HG03196 (cell line): ENCODE data around the gene FBLN2.

Experiments used
- ATAC-seq: cut with Tn5 transposase; IDR thresholded peaks from one replicate; pipeline ENCODE4 v1.9.1; 2021; ENCODE audit not compliant: unreplicated experiment

Gene FBLN2

DNA sequence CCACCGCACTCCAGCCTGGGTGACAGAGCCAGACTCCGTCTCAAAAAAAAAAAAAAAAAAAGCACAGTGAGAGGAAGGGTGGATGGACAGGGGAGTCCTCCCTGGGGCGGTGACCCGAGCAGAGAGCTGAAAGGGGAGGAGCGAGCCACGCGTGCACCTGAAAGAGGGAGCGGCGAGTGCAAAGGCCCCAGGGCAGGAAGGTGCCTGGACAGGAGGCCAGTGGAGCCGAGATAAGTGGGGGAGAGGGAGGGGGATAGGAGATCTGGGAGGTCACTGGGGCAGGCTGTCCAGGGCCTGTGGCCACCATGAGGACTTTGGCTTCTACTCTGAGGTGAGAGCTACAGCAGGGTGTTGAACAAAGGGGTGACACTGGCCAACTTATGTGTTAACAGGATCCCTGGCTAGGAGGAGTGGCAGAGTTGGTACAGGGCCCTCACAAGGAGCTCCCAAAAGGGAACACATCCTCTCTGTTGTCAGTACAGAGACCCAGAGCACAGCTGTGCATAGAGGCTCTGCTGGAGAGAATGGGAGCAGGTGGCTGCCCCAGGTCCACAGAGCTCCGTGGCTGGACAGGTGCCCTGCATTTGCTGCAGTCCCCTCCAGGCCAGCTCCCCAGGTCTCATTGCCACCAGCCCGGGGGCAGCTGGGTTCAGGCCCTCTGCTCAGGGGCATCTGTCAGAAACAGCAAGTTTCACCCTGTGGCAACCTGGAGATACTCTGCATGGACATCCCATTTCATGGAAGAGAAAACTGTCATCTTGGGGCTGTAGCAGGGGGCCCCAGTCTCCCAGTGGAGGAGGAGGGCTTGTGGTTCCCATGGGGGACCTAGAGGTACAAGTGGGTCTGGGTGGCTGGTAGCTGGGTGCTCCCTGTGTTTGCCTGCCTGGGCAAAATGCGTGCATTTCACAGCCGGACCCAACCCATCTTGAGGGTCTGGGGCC, 28.5 kb downstream of the FBLN2 start:
- no peak for ATAC-seq

DNA sequence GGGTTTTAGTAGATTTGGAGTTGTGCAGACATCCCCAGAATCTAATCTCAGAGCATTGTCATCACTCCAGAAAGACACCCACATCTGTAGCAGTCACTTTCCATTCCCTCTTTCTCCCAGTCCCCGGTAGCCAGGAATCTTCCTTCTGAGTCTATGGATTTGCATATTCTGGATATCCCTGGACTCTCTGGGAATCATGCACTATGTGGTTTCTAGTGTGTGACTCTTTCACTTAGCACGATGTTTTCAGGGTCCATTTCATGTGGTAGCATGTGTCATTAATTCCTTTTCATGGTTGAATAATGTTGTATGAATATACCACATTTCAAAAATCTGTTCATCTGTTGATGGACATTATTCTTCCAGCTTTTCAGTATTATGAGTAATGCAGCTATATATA, 29.3 kb downstream of the FBLN2 start:
- no peak for ATAC-seq

DNA sequence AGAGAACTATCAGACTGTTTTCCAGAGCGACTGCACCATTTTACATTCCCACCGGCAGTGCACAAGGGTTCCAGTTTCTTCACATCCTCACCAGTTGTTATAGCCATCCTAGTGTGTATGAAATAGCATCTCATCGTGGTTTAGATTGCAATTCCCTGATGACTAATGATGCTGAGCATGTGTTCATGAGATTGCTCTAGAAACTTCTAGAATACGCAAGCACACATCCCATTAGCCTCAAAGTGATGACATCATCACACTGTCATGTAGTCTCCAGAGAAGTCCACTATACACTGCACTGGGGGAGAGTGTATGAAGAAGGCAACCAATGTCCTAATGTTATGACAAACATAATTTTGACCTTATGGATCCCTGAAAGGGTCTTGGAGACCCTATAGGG, 30.1 kb downstream of the FBLN2 start:
- ATAC-seq, result no peak

DNA sequence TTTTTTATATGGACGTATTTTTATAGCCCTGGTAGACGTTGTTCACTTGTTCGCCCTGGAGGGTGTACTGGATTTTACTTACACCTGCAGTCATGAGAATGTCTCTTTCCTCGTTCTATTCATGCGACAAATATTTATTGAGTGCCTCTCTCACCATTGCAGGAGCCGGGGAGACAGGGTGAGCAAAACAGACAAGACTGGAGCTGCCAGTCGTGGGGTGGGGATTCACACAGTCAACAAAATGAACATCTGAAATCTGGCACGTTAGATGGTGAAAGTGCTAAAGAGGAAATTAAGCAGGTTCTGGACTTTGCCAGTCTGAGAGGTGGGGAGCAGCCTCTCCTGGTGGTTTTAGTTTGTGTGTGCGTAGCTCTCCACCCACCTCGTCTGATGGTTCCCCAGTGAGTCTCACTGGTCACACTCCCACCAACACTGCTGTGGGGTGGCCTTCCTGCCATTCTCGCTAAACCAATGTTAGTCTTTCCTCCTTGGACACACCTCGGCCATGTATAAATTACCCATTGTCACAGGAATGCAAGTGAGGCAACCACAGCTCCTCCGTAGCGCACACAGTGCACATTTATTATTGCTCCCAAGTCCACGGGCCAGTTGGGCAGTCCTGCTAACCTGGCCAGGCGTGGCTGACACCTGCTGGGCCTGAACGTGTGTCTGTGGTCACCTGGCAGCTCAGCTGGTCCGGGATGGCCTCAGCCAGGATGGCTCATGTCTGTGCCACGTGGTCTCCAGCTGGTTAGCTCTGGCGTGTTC, 31.5 kb downstream of the FBLN2 start:
- ATAC-seq, result no peak

- no peak for ATAC-seq
These were observed 32.8 kb downstream of the FBLN2 start for GRCh38 chr3:13581485-13582365.

DNA sequence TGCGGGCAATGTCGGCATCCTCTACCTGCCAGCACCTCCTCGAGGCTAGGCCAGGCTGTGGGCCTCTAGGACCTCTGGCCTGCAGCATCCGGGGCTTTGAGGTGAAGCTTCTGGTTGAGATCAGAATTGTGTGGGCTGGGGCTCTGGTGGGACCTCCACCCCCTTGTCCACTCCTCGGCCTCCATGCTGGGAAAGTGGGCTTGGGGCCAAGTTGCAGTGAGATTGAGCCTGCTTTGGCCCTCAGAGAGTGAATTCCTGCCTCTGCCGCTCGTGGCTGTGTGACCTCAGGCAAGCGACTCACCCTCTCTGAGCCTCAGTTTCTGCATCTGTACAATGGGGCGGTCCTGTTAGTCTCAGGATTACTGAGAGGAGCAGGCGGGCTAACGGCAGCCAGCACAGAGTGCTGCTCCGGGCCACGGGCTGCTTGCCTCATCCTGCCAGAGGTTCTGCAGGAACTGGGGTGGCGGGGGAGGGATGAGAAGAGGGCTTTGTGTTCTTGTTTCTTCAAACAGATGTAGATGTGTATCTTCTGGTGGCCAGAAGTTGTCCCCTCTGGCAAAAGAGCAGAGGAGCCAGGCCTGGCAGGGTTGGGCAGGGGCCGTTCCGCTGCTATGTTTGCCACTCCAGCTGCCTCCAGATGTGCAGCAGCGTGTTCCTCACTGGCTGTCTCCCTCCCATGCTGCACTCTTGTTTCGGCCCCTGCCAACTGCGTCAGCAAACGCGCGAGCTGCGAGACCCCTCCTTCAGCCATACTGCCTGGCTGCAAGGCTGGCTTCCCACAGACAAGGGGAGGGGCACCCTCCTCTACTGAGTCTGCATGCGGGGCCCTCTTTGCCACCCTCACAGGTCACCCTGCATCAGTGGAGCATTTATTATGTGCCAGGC, 33.7 kb downstream of the FBLN2 start:
- ATAC-seq, result no peak

DNA sequence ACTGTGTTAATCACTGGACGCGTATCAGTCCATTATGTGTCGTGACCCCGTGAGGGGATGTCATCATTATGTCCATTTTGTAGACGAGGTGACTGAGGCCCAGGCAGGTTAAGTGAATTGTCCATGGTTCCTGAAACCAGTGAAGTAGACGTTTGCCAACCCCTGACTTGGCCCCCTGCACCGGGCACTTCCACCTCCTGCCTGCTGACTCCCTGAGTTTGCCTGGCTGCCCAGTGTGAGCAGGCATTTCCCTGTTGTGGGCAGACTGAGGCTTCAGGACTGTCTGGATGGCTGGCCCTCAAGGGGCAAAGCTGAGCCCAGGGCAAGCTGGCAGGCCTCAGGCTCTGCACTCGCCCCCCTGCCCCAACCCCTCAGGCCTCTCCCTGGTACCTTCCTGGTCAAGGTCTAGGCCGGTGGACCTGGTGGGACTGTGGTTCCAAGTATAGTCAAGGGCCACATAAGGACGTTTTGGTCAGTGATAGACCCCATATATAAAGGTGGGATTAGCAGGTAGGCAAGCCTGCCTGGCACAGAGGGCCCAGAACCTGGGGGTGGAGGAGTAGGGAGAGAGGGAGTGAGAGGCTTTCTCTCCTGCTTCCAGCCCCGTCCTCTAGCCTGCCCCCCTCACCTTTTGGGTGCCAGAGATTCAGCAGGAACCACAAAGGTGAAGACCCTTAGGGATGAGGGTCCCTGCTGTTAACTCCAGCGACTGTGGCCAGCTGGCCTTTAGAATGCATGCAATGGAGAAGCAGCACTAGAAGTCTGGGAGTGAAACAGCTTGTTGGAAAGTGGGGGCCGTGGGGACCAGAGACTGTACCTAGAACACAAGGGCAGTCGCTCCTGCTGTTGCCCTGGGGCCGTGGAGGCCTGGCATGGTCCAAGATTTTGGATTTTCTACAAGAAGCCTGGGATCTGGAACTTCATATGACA, 34.6 kb downstream of the FBLN2 start:
- ATAC-seq, result no peak

- ATAC-seq, result no peak
These were observed 35.5 kb downstream of the FBLN2 start for GRCh38 chr3:13584427-13584891.

DNA sequence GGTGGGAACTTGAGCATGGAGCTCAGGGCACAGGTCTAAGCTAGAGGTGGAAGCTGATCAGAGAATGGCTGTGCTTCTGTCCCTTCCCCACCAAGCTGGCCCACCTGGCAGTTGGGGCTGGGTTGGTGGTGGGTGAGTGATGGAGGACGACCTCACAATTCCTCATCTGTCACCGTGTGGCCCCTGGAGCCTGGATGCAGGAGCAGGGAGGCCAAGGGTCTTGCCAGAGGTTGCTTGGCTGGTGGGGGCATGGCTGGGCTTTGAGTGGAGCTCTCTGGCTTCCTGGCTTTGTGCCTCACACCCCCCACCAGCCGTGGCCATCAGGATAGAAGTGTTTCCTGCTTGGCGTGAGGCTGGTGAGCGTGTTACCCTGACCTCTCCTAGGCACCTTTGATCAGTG, 36.0 kb downstream of the FBLN2 start:
- ATAC-seq, result no peak

DNA sequence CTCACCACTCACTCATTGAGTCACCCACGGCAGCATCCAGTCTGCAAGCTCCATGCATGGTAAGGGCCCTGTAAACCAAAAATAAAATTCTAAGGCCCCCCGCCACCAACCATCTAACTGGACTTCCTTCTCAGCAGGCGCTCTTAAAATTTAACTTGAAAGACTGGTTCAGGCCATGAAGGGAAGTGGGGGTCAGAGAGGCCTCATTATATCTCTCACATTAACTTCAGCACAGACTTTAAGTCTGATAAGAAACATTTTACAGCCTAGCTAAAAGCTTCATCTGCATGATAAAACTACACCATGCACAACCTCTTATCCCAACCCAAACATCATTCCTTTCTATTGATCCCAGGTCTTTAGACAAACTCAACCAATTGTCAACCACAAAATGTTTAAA, 38.5 kb downstream of the FBLN2 start:
- ATAC-seq, result no peak

DNA sequence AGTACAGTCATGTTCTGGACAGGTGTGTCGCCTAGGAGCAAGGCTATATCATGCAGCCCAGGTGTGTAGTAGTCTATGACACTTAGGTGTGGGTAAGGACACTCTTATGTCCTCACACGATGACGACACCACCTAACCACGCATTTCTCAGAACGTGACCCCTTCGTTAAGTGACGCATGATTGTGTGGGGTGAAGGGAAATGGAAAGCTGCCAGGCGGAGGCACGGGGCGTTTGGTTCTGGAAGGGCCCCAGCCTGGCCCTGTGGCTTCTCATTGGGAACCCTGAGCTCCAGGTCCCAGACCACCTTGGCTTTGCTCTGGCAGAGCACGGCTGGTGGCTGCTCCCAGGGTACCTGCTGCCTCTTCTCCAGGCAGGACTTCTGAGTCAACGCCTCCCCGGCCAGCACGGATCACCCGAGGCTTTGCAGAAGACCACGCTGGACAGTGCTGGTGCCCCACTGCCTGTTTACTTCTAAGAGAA, 39.3 kb downstream of the FBLN2 start:
- no peak for ATAC-seq

- ATAC-seq, result no peak
These were observed 40.1 kb downstream of the FBLN2 start for GRCh38 chr3:13588993-13589392.

DNA sequence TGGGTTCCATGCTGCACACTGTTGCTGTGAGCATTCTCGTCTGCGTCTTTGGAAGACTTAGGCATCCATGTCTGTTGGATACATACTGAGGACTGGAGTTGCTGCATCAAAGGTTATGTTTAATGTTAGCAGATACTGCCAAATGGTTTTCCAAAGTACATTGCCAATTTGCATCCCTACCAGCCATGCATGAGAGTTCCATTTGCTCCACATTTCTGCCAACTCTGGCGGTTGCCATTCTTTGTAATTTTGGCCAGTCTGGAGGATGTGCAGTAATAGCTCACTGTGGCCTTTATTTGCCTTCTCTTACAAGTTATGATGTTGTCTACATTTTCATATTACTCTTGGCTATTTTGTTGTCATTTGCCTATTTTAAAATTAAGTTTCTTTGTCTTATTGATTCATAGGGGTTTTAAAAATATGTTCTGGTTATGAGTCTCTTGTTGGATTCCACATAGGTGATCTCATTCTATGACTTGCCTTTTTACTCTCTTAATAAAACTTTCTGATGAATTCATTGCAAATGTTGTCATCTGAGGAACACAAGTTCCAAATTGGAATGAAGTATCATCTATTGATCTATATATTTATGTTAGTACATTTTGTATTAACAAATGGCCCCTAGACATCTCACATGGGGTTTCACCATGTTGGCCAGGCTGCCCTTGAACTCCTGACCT, 42.1 kb downstream of the FBLN2 start:
- no peak for ATAC-seq

DNA sequence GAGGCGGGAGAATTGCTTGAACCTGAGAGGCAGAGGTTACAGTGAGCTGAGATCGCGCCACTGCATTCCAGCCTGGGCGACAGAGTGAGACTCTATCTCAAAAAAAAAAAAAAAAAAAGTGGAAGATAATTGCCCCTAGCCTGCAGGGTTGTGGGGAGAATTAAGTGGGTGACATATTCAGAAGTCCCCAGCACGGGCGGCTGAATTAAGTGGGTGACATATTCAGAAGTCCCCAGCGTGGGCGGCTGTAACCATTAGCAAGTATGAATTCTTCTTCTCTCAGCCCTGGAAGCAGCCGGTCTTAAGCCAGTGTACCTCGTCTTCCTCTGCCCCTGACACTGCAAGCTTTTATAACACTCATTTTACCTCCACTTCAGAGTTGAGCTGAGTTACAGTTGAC, 44.7 kb downstream of the FBLN2 start:
- no peak for ATAC-seq

- no peak for ATAC-seq
These were observed 45.2 kb downstream of the FBLN2 start for GRCh38 chr3:13594146-13594545.

- ATAC-seq, result no peak
These were observed 46.1 kb downstream of the FBLN2 start for GRCh38 chr3:13594991-13595421.

DNA sequence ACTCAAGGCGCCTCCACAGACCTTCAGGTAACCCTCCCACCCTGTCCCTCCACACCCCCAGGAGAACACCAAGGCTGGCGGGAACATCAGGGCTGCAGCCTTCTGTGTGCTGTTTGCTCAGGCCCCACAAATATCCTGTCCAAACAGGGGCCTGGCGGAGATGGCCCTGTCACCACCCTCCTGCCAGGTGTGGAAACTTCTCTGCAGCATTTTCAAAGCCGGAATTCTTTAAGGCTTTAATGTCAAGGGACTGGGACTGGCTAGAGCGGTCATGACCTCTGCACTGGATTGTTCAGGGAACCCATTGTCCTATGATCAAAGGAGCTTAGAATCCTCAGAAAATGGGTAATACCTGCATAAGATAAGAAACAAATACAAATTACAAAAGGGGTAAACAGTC, 46.6 kb downstream of the FBLN2 start:
- no peak for ATAC-seq
